H7 (cell line): ENCODE measurements around the gene TIPIN. TPM values are rescaled to one million over a fixed set of nuclear protein-coding genes. Genes with fewer than 3 reads are reported as not detected.
A peak's percentile ranks its signal among the peaks of the same experiment; 100 is the strongest.

Experiments
- DNase-seq: peaks from one replicate; pipeline ENCODE4 v3.0.0; 2012
- H3K27me3 ChIP-seq: 2 replicates; pipeline ENCODE4 v1.6.0; 2011; ENCODE audit warnings: mild to moderate bottlenecking, low read length; ENCODE audit not compliant: control insufficient read depth, insufficient read depth
- H3K36me3 ChIP-seq: replicated peaks from 2 replicates; pipeline ENCODE4 v1.5.1; 2011; ENCODE audit warnings: low read length; ENCODE audit not compliant: control insufficient read depth, insufficient read depth
- H3K4me3 ChIP-seq: 2 replicates; pipeline ENCODE4 v1.5.1; 2011; ENCODE audit warnings: low read depth, mild to moderate bottlenecking, control low read depth, low read length, moderate library complexity; ENCODE audit not compliant: insufficient read depth
- total RNA-seq: library from RNA; depleted of rRNA; stranded (reverse); fragments of >200 nt; shearing (Covaris generic); gene quantifications from 2 replicates; pipeline ENCODE4 v1.2.3, GENCODE V29; 2014

Gene TIPIN
- total RNA-seq, 1 experiment from 2014 or later, result 17.0 TPM

DNA sequence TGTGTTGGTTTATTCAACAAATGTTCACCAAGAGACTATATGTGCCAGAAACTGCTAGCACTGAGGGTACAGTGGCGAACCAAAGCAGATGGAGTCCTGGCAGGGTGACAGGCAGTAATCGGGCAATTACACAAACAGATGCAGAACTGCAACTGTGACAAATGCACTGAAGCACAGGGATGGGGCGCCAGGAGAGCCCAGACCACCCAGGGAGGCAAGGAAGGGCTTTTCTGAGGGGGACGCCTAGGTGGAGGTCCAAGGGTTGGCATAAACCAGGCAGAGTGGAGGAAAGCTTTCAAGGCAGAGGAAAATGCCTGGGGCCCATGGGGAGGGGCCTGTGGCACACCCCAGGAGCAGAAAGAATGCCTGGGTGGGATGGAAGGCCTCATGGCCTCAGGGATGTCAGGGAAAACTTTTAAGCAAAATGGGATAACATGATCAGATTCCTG lies 57.7 kb downstream of the TIPIN start:
- H3K36me3 ChIP-seq, result no peaks in the 10 kb centered on the region
- H3K4me3 ChIP-seq, result no peak overlapping the region
- DNase-seq, result no peak
- H3K27me3 ChIP-seq, result no peaks in the 10 kb centered on the region

DNA sequence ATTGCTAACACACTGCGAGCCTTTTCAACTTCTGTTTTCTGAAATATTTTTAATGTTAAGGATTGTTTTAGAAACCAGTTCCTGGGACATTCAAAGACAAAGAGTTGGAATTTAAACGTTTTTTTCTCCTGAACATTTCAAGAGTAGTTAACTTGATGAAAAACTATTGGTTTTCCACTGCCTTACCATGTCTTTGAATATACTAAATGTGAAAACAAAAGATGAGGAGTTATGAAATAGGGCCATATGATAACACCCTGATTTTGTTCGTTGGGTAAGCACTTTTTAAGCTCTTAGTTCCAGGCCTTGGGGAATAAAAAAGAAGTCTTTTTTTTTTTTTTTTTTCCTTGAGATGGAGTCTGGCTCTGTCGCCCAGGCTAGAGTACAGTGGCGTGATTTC lies 60.3 kb downstream of the TIPIN start:
- H3K27me3 ChIP-seq, result no peaks in the 10 kb centered on the region
- DNase-seq, result no peak
- H3K36me3 ChIP-seq, result no peaks in the 10 kb centered on the region
- H3K4me3 ChIP-seq, result no peak overlapping the region

DNA sequence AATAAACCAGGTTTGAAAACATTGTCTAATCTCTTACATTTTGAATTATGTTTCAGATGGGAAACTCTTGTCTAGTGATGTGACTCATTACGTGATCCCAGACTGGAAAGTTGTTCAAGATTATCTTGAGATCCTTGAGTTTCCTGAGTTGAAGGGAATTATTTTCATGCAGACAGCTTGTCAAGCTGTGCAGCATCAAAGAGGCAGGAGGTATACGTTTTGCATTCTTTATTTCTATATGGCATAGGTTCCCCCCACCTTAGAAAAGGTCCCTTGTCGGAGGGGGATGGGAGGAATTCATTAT lies 61.6 kb downstream of the TIPIN start:
- Histone ChIP-seq H3K36me3 (no peaks in the 10 kb centered on the region), H3K4me3 (no peak overlapping the region), H3K27me3 (no peaks in the 10 kb centered on the region)
- peak; percentile 22 for DNase-seq

DNA sequence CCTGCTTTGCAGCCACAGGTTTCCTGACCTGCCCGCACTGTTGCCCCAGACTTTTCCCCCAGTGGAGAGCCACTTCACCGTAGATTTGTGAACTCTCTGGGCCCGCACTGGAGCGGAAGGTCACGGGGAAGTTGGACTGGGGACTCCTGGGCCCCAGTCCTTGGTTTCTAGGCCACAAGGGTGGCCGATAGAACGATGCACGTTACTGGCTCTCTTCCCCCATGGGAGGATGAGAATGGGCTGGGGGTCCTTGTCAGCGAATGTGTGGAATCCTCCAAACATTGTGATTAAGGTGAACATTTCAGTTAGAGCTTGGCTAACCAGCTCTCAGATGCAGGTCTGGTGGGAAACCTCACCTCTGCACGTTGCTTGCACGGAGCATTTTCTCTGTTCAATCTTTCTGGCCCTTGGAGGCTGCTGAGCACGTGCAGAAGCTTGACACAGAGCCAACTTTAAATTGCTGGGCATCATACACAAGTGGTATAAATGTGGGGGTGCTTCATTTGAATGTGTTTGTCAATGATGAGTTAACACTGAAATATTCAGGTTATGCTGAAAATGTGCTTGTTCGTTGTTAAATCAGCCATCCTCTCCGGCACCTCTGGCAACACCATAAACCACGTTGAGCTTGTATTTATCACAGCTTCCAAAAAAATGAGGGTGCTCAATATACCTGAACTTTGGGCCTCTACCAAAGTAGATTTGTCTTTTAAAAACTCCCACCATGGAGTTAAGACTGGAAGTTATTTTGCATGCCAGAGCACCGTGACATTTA lies 62.1 kb downstream of the TIPIN start:
- DNase-seq, result no peak
- H3K27me3 ChIP-seq, result no peaks in the 10 kb centered on the region
- no peaks in the 10 kb centered on the region for H3K36me3 ChIP-seq
- peak overlapping the region; percentile 52 for H3K4me3 ChIP-seq

DNA sequence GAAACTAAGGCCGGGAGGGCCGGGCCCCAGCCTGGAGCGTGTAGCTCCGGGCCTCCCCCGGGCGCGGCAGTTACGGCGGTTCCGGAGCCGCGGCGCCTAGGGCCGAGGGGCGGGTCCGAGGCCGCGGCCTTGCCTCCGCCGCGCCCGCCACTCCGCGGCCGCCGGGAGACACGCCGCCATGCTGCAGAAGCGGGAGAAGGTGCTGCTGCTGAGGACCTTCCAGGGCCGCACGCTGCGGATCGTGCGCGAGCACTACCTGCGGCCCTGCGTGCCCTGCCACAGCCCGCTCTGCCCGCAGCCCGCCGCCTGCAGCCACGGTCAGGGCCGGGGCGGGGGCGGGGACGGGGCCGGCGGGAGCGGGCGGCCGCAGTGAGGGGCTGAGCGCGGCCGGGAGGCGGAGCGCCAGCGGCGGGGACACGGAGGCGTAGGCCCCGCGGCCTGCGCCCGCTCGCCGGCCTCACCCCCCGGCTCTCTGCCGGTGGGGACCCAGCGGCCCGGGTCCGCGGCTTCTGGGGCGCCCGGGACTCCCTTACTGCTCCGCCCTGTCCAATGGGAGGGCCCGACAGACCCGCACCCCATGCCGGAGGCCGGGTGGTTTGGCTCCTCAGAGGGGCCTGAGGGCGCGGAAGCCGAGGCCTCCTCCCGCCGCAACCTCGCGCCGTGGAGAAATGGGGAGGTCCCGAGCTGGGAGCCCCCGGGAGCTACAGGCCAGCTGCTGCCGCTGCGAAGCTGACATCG lies 62.9 kb downstream of the TIPIN start, which contains the start of gene DIS3L:
DIS3L (plus strand) TSS at position 150 of the 738 bp plus-strand sequence; CDS start at position 179, 29 bp downstream.
- Histone ChIP-seq H3K4me3 (peak within 1 kb of the TSS; percentile 52), H3K27me3 (no peaks in the 10 kb centered on the region), H3K36me3 (no peaks in the 10 kb centered on the region)
- peak; percentile 92 for DNase-seq

DNA sequence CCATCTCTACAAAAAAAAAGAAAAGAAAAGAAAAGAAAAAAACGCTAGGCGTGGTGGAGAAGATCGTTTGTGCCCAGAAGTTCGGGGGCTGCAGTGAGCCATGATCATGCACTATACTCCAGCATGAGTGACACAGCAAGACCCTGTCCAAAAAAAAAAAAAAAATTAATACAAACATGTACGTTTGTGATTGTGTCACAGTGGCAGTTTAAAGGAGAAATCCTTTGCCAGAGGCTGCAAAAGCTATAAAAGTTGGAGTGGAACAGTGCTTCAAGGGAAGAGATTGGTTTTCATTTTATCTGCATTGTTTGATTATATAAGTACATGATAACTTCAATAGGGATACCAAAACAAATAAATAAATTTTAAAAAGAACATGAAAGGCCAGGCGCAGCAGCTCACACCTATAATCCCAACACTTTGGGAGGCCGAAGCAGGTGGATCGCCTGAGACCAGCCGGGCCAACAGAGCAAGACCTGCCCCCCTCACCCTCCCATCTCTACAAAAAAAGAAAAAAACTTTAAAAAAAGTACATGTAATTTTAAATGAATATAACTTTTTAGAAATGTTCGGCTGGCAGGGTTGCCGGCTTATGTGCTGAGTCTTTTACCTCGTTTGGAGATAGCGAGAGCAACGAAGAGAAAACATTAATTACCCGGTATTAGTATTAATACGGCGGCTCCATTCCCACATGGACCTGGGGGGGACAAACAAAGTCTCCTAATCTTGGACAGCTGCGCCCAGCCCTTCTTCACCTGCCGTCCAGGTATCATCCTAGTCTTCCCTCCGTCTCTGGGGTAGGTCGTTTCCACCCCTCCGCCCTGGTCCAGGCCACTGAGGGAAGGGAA lies 63.7 kb downstream of the TIPIN start:
- peak overlapping the region; percentile 52 for H3K4me3 ChIP-seq
- H3K36me3 ChIP-seq, result no peaks in the 10 kb centered on the region
- no peak for DNase-seq
- H3K27me3 ChIP-seq, result no peaks in the 10 kb centered on the region

DNA sequence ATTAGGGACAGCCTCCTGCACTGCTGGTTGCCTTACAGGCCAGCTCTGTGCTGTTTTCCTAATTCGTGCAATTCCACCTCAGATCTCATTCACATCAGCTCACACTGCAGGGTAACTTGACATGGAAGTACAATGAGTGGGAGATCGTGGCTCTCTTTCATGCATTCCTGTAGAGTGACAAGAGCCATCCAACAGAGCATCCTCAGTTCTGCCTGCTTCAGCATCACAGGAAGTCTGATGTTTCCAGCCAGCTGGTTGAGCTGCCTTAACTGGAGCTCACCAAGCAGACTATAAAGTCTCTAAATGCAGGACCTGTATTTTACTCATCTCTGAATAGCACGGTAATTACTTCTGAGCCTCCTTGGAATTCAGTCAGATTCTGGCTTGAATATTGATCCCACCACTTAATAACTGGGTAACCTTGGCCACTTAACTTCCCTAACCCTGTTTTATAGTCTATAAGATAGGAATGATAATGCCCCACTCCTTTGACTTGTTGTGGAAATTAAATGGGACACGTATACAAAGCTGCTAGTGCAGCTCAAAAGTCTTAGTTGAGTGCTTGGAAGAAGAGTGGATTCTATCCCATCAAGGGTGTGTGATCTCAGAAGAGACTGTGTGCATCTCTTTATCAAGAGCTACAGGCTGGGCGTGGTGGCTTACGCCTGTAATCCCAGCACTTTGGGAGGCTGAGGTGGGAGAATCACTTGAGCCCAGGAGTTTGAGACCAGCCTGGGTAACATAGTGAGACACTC lies 64.5 kb downstream of the TIPIN start:
- DNase-seq, result no peak
- no peaks in the 10 kb centered on the region for H3K36me3 ChIP-seq
- H3K4me3 ChIP-seq, result no peak overlapping the region
- no peaks in the 10 kb centered on the region for H3K27me3 ChIP-seq

DNA sequence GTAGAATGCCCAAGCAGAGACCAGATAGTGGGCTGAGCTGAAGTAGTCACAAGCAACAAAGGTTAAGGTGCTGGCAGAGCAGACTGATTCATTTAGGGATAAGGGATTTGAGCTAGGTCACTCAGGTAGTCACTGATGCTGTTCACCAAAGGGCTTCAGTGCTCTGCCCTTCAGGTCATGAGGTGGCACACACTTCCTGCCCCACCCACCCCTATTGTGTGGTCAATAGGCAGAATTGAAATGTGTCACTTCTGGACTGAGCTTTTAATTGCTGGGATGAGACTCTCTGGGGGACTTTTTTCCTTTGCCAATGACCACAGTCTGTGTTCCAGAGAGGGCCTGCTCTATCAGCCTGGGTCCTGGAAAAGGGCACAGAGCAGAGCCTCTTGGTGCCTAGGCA lies 66.0 kb downstream of the TIPIN start:
- DNase-seq, result no peak
- no peaks in the 10 kb centered on the region for H3K36me3 ChIP-seq
- no peaks in the 10 kb centered on the region for H3K27me3 ChIP-seq
- no peak overlapping the region for H3K4me3 ChIP-seq

DNA sequence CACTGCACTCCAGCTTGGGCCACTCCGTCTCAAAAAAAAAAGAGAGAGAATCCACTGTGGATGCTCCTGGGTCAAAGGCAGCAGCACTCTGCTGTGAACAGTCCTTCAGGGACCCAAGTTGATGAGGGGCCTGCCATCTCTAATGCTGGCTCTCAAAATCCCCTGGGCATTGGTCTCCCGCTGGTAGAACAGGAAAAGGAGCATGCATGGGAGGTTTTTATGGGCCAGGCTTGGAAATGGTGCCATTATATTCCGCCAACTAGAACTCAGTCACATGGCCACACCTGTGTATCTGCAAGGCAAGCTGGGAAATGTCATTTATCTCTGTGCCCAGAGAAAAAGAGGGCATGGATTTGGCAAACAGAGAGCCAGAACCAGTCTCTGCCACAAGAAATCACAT lies 66.5 kb downstream of the TIPIN start:
- Histone ChIP-seq H3K36me3 (no peaks in the 10 kb centered on the region), H3K4me3 (no peak overlapping the region), H3K27me3 (no peaks in the 10 kb centered on the region)
- DNase-seq, result no peak

DNA sequence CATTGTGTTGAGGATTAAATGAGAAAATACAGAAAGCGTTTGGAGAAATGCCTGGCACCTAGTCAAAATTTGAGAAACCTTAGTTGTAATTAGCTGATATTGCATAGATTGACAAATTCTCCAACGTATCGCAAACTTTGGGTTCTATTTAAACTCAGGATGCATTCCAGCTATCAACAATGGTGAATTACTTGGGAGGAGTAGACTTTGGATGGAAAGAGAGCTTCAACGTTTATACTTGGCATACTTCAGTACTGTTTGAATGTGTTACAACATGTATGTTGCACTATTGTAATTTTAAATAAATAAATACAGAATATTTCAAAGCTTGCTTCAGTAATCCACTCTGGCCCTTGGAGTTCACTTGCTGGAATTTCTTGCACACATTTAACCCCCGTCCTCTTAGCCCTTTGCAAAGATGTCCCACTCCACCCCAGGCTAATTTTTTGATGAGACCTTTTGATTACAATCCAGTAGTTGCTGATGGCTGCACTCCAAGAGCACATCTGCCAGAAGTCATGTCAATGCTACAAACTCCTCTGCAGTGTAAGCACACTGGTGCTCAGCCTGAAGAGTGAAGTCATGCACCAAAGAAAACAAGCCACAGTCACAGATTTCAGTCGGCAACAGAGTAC lies 67.8 kb downstream of the TIPIN start:
- H3K4me3 ChIP-seq, result no peak overlapping the region
- H3K36me3 ChIP-seq, result no peaks in the 10 kb centered on the region
- no peaks in the 10 kb centered on the region for H3K27me3 ChIP-seq
- no peak for DNase-seq

DNA sequence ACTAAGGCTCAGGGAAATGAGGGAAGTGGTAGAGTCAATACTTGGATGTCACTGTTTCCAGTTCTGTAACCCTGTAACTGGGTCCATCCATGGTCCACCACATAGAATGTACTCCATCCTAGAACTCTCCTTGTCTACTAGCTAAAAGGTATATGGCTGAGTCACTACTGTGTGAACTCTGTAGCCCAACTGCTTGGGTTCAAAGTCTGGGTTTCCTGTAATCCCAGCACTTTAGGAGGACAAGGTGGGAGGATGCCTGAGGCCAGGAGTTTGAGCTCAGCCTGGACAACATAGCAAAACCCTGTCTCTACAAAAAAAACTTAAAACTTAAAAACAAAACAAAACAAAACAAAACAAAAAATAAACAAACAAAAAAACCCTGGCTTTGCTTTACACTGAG lies 68.4 kb downstream of the TIPIN start:
- H3K27me3 ChIP-seq, result no peaks in the 10 kb centered on the region
- DNase-seq, result no peak
- H3K36me3 ChIP-seq, result no peaks in the 10 kb centered on the region
- no peak overlapping the region for H3K4me3 ChIP-seq

DNA sequence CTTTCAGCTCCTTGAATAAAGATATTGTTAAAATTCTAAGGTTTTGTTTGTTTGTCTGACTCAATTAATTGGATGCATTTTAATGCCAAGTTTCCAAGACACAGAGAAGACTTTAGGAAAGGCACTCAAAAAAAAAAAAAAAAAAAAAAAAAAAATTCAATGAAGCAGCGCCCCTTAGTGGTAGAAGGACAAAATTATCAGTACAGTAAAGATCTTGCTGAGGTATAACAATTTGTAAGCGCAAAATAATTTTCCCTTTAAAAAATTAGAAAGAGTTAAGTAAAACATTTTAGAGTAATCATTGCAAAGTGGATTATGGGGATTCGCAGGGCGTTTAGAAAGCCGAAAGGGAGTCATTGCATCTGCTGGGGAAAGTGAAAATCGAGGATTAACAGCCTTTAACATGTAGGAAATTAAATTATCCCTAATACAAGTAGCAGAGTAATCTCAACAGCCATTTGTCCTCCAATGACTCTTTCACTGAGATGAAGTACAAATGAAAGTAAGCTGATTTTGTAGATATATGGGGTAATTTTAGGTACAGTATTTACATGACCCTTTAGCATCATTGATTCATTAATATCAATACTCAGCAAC lies 68.9 kb downstream of the TIPIN start:
- Histone ChIP-seq H3K4me3 (no peak overlapping the region), H3K36me3 (no peaks in the 10 kb centered on the region), H3K27me3 (no peaks in the 10 kb centered on the region)
- peak; percentile 47 for DNase-seq
